IMR-90 (cell line): ENCODE results near the gene FAM241A. TPM values are rescaled to one million over a fixed set of nuclear protein-coding genes. Genes with fewer than 3 reads are reported as not detected.

Experiments used
- ATAC-seq: fragments of 200-7000 bp; cut with Tn5 transposase; 2 replicates; pipeline ENCODE4 v1.9.1; 2020; ENCODE audit warnings: low read depth, mild to moderate bottlenecking, moderate library complexity
- BruUV-seq: library from RNA; stranded (reverse); fragments of 400-500 nt; replicated peaks from 2 replicates; lab custom pipeline; 2021; lab: Mats Ljungman, UMichigan
- CTCF ChIA-PET: fragments of 300-600 bp; formaldehyde crosslinking; extraction: SDS; loops from one replicate; lab custom pipeline; 2021; ENCODE audit warnings: antibody characterized with exemption; lab: Yijun Ruan, JAX
- POLR2A ChIA-PET: fragments of 300-600 bp; sonication (Branson Sonifier 250); formaldehyde crosslinking; loops from one replicate; lab custom pipeline; 2022; ENCODE audit warnings: antibody characterized with exemption; ENCODE audit not compliant: unreplicated experiment; lab: Charles Lee
- DNase-seq: peaks from one replicate; pipeline ENCODE4 v3.0.0; 2013
- H2AFZ ChIP-seq: replicated peaks from 2 replicates; pipeline ENCODE3; 2013; ENCODE audit warnings: low read length, mild to moderate bottlenecking; ENCODE audit not compliant: poor library complexity
- H2AK5ac ChIP-seq: 2 replicates; pipeline ENCODE4 v1.6.1; 2013; ENCODE audit warnings: low read depth, low read length, inconsistent platforms
- H2AK9ac ChIP-seq: replicated peaks from 2 replicates; pipeline ENCODE3; 2013; ENCODE audit warnings: mild to moderate bottlenecking, low read depth, low read length, moderate library complexity; ENCODE audit not compliant: poor library complexity
- H2BK120ac ChIP-seq: 2 replicates; pipeline ENCODE4 v1.6.1; 2013; ENCODE audit warnings: low read depth, low read length, inconsistent platforms
- H2BK15ac ChIP-seq: 3 replicates; pipeline ENCODE4 v1.6.1; 2013; ENCODE audit warnings: low read depth, low read length, inconsistent platforms
- H2BK20ac ChIP-seq: 2 replicates; pipeline ENCODE4 v1.6.1; 2013; ENCODE audit warnings: low read depth, mild to moderate bottlenecking, inconsistent platforms, low read length, moderate library complexity
- H2BK5ac ChIP-seq: 2 replicates; pipeline ENCODE4 v1.6.1; 2013; ENCODE audit warnings: mild to moderate bottlenecking, low read depth, low read length, inconsistent platforms; ENCODE audit not compliant: poor library complexity, severe bottlenecking
- H3K14ac ChIP-seq: replicated peaks from 2 replicates; pipeline ENCODE4 v1.6.1; 2013; ENCODE audit warnings: low read depth, low read length, inconsistent platforms
- H3K18ac ChIP-seq: 2 replicates; pipeline ENCODE4 v1.6.1; 2013; ENCODE audit warnings: low read depth, low read length, control low read depth
- H3K23ac ChIP-seq: 2 replicates; pipeline ENCODE4 v1.6.1; 2013; ENCODE audit warnings: low read depth, low read length, inconsistent platforms
- H3K27ac ChIP-seq: 2 replicates; pipeline ENCODE4 v1.5.1; 2013; ENCODE audit warnings: mild to moderate bottlenecking, control low read depth, low read length; ENCODE audit not compliant: insufficient read depth
- H3K27me3 ChIP-seq: 2 replicates; pipeline ENCODE4 v1.6.1; 2013; ENCODE audit warnings: low read length; ENCODE audit not compliant: control insufficient read depth, insufficient read depth
- H3K36me3 ChIP-seq: 2 replicates; pipeline ENCODE4 v1.6.1; 2013; ENCODE audit warnings: low read length, mixed read lengths; ENCODE audit not compliant: control insufficient read depth, insufficient read depth
- H3K4ac ChIP-seq: 2 replicates; pipeline ENCODE4 v1.6.1; 2013; ENCODE audit warnings: low read depth, low read length, inconsistent platforms
- H3K4me1 ChIP-seq: 2 replicates; pipeline ENCODE4 v1.6.1; 2013; ENCODE audit warnings: low read length, mixed read lengths; ENCODE audit not compliant: control insufficient read depth, insufficient read depth
- H3K4me2 ChIP-seq: 2 replicates; pipeline ENCODE4 v1.6.1; 2013; ENCODE audit warnings: low read depth, mild to moderate bottlenecking, control low read depth, low read length, moderate library complexity
- H3K4me3 ChIP-seq: 2 replicates; pipeline ENCODE4 v1.5.1; 2013; ENCODE audit warnings: low read depth, mild to moderate bottlenecking, control low read depth, low read length, moderate library complexity; ENCODE audit not compliant: insufficient read depth
- H3K56ac ChIP-seq: 2 replicates; pipeline ENCODE4 v1.6.1; 2013; ENCODE audit warnings: low read length, inconsistent platforms; ENCODE audit not compliant: insufficient read depth; ENCODE audit errors: extremely low read depth
- H3K79me1 ChIP-seq, 2 experiments: 2 replicates each; pipeline ENCODE4 v1.6.1; 2013; ENCODE audit warnings: low read length in 2 of 2, inconsistent platforms in 1 of 2, low read depth in 1 of 2
- H3K9ac ChIP-seq: 2 replicates; pipeline ENCODE4 v1.6.1; 2013; ENCODE audit warnings: low read depth, low read length, control low read depth
- H3K9me1 ChIP-seq: 2 replicates; pipeline ENCODE4 v1.6.1; 2013; ENCODE audit warnings: low read length, inconsistent platforms; ENCODE audit not compliant: insufficient read depth
- H3K9me3 ChIP-seq: 2 replicates; pipeline ENCODE4 v1.6.1; 2013; ENCODE audit warnings: low read length; ENCODE audit not compliant: control insufficient read depth, insufficient read depth
- H4K20me1 ChIP-seq: 2 replicates; pipeline ENCODE4 v1.6.1; 2013; ENCODE audit warnings: low read length, inconsistent platforms; ENCODE audit not compliant: insufficient read depth
- H4K5ac ChIP-seq: 2 replicates; pipeline ENCODE4 v1.6.1; 2013; ENCODE audit warnings: mild to moderate bottlenecking, low read depth, low read length, control low read depth
- H4K8ac ChIP-seq, 2 experiments: 2 replicates each; pipeline ENCODE4 v1.6.1; 2013; ENCODE audit warnings: low read depth in 2 of 2, low read length in 2 of 2, control low read depth in 1 of 2, inconsistent platforms in 1 of 2
- H4K91ac ChIP-seq: 2 replicates; pipeline ENCODE4 v1.6.1; 2013; ENCODE audit warnings: low read depth, low read length, inconsistent platforms; ENCODE audit not compliant: insufficient read depth
- BHLHE40 ChIP-seq: fragments of 150-350 bp; IDR thresholded peaks from 2 replicates; pipeline ENCODE4 v1.6.1; 2016; ENCODE audit warnings: mild to moderate bottlenecking, low read depth, low read length
- CEBPB ChIP-seq: IDR thresholded peaks from 2 replicates; pipeline ENCODE4 v1.6.1; 2012; ENCODE audit warnings: low read depth, low read length, improper control_type of control experiment
- CHD1 ChIP-seq: IDR thresholded peaks from 2 replicates; pipeline ENCODE4 v1.6.1; 2012; ENCODE audit warnings: low read depth, low read length, improper control_type of control experiment
- FOS ChIP-seq: fragments of 150-350 bp; IDR thresholded peaks from 2 replicates; pipeline ENCODE4 v1.6.1; 2016; ENCODE audit warnings: low read depth, low read length
- MAZ ChIP-seq: IDR thresholded peaks from 2 replicates; pipeline ENCODE4 v1.6.1; 2012; ENCODE audit warnings: low read depth, mild to moderate bottlenecking, low read length, improper control_type of control experiment, moderate library complexity, borderline replicate concordance
- MXI1 ChIP-seq: IDR thresholded peaks from 2 replicates; pipeline ENCODE4 v1.6.1; 2012; ENCODE audit warnings: low read depth, mild to moderate bottlenecking, low read length, moderate library complexity, borderline replicate concordance
- NFE2L2 ChIP-seq: fragments of 150-350 bp; IDR thresholded peaks from 2 replicates; pipeline ENCODE4 v1.6.1; 2016; ENCODE audit warnings: low read depth, mild to moderate bottlenecking, low read length
- RAD21 ChIP-seq: IDR thresholded peaks from 2 replicates; pipeline ENCODE4 v1.6.1; 2012; ENCODE audit warnings: low read length, improper control_type of control experiment
- RCOR1 ChIP-seq: IDR thresholded peaks from 2 replicates; pipeline ENCODE4 v1.6.1; 2012; ENCODE audit warnings: mild to moderate bottlenecking, low read length, improper control_type of control experiment; ENCODE audit not compliant: insufficient replicate concordance
- RFX5 ChIP-seq: IDR thresholded peaks from 2 replicates; pipeline ENCODE4 v1.8.0; 2012; ENCODE audit warnings: low read depth, mild to moderate bottlenecking, low read length, moderate library complexity
- SMC3 ChIP-seq: fragments of 150-350 bp; IDR thresholded peaks from 2 replicates; pipeline ENCODE4 v1.6.1; 2016; ENCODE audit warnings: low read depth, mild to moderate bottlenecking, antibody characterized with exemption, low read length, moderate library complexity
- WGBS, 2 experiments: methylation state at CpG; one replicate each; pipeline versions ENCODE4 v1.1.5 to v1.1.7; 2013; ENCODE audit warnings: missing lambda C conversion rate in 2 of 2; ENCODE audit not compliant: insufficient read length in 1 of 2; ENCODE audit errors: extremely low coverage in 2 of 2; 5-methylcytosine and 5-hydroxymethylcytosine counted together
- dilution Hi-C: fragments of 300-500 bp; cut with HindIII; formaldehyde crosslinking; loops from one replicate; pipeline ENCODE4 v1.14.3; 2018; ENCODE audit warnings: low sequenced_read_pairs; ENCODE audit not compliant: unreplicated experiment
- in situ Hi-C: fragments of 300-500 bp; cut with MboI; formaldehyde crosslinking; loops from 3 replicates; pipeline ENCODE4 v1.14.3; 2019; ENCODE audit warnings: low sequenced_read_pairs, inconsistent platforms, mixed read lengths
- intact Hi-C: fragments of 100-400 bp; cut with micrococcal nuclease; formaldehyde crosslinking; loops from 2 replicates; pipeline ENCODE4 v1.10.0; 2022
- polyA plus RNA-seq, 3 experiments: library from polyadenylated mRNA; depleted of rRNA; stranded (reverse); fragments of >200 nt; gene quantifications; 2 replicates each; pipeline ENCODE4 v1.2.3, GENCODE V29; 2012; ENCODE audit warnings: low replicate concordance in 1 of 3
- total RNA-seq: library from RNA; depleted of rRNA; stranded (reverse); fragments of >200 nt; gene quantifications from 2 replicates; pipeline ENCODE4 v1.2.3, GENCODE V29; 2012
- TF ChIP-seq, protein P1 (sequence below): fragments of 150-350 bp; IDR thresholded peaks from 2 replicates; pipeline ENCODE4 v1.6.1; 2016; ENCODE audit warnings: low read depth, mild to moderate bottlenecking, low read length, moderate library complexity, borderline replicate concordance
- TF ChIP-seq, protein P2 (sequence below): fragments of 150-350 bp; IDR thresholded peaks from 2 replicates; pipeline ENCODE4 v1.6.1; 2017; ENCODE audit warnings: mild to moderate bottlenecking, antibody characterized with exemption, low read length, low read depth
- TF ChIP-seq, protein P3 (sequence below): conservative IDR thresholded peaks from 2 replicates; pipeline ENCODE4 v1.5.1; 2012; ENCODE audit warnings: mild to moderate bottlenecking, low read depth, low read length, improper control_type of control experiment

Gene FAM241A
- total and polyA plus RNA-seq, 2 of the 4 experiments (the other 2 are of a cell fraction) = under 0.01 to 0.24 TPM

DNA sequence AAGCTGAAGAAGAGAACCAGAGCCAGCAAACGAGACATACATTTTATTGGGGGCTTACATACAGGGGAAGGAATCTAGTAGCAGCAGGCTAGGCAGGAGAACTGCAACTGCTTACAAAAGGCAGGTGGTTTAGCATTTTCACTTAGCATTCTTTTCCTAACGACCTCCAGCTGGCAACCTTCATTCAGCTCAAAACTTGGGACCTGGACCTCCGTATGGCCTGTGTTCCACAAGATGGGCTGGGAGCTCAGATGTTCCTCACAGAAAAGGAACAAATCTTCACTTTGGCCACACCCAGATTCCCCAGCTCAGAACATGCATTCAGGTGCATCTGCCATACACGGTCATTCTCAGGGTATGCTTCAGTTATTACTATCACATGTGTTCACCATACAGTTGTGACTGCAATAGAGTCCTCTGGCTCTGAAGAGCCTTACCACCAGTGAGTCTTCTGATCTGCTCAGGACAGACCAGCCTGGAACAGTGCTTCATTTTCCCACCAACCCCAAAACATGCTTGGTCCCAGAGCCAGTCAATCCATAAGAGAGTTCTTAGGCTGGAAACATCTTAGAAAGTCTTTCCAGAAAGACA, 56.8 kb downstream of the FAM241A start:
- no peaks in the 10 kb centered on the region for H3K9me1 ChIP-seq
- H2AK5ac ChIP-seq = no peak overlapping the region
- no peaks in the 10 kb centered on the region for H4K20me1 ChIP-seq
- H3K14ac ChIP-seq = no peak overlapping the region
- H3K23ac ChIP-seq = no peak overlapping the region
- no peak for ATAC-seq
- no peak for DNase-seq
- H3K27me3 ChIP-seq = peaks cover 2% of the 10 kb centered on the region; the same call in 1 of the 2 replicates
- no peak overlapping the region for H2BK5ac ChIP-seq
- H2BK20ac ChIP-seq = no peak overlapping the region
- CTCF ChIA-PET = interaction anchor here (1.0 kb wide), 1 partner anchor 12 kb away, joined by 3 read pairs; no protein-coding TSS in a partner anchor
- dilution Hi-C loops = no loop called here
- H3K36me3 ChIP-seq = no peaks in the 10 kb centered on the region
- H2BK120ac ChIP-seq = no peak overlapping the region
- H3K27ac ChIP-seq = no peak overlapping the region
- no peak overlapping the region for H3K4me2 ChIP-seq
- intact Hi-C loops = no loop called here
- 56% methylated on average over 2 of the region's 4 CpGs; no CpG with 5 or more reads in 1 of the 2 experiments for WGBS, 2 experiments
- no peak overlapping the region for H2AFZ ChIP-seq
- H4K91ac ChIP-seq = no peak overlapping the region
- no peak overlapping the region for H4K8ac ChIP-seq
- H2AK9ac ChIP-seq = no peak overlapping the region
- POLR2A ChIA-PET = no interaction called here
- H3K4me3 ChIP-seq = no peak overlapping the region
- no peak overlapping the region for H3K9ac ChIP-seq
- no peak overlapping the region for H3K4ac ChIP-seq
- TF ChIP-seq RAD21 (no peak), MAZ (no peak), FOS (no peak), CHD1 (no peak), CEBPB (no peak), RCOR1 (no peak), NFE2L2 (no peak), BHLHE40 (no peak), MXI1 (no peak), RFX5 (no peak), SMC3 (no peak)
- TF ChIP-seq, protein P1, sequence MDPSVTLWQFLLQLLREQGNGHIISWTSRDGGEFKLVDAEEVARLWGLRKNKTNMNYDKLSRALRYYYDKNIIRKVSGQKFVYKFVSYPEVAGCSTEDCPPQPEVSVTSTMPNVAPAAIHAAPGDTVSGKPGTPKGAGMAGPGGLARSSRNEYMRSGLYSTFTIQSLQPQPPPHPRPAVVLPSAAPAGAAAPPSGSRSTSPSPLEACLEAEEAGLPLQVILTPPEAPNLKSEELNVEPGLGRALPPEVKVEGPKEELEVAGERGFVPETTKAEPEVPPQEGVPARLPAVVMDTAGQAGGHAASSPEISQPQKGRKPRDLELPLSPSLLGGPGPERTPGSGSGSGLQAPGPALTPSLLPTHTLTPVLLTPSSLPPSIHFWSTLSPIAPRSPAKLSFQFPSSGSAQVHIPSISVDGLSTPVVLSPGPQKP = no peak
- TF ChIP-seq, protein P2, sequence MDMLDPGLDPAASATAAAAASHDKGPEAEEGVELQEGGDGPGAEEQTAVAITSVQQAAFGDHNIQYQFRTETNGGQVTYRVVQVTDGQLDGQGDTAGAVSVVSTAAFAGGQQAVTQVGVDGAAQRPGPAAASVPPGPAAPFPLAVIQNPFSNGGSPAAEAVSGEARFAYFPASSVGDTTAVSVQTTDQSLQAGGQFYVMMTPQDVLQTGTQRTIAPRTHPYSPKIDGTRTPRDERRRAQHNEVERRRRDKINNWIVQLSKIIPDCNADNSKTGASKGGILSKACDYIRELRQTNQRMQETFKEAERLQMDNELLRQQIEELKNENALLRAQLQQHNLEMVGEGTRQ = no peak
- TF ChIP-seq, protein P3, sequence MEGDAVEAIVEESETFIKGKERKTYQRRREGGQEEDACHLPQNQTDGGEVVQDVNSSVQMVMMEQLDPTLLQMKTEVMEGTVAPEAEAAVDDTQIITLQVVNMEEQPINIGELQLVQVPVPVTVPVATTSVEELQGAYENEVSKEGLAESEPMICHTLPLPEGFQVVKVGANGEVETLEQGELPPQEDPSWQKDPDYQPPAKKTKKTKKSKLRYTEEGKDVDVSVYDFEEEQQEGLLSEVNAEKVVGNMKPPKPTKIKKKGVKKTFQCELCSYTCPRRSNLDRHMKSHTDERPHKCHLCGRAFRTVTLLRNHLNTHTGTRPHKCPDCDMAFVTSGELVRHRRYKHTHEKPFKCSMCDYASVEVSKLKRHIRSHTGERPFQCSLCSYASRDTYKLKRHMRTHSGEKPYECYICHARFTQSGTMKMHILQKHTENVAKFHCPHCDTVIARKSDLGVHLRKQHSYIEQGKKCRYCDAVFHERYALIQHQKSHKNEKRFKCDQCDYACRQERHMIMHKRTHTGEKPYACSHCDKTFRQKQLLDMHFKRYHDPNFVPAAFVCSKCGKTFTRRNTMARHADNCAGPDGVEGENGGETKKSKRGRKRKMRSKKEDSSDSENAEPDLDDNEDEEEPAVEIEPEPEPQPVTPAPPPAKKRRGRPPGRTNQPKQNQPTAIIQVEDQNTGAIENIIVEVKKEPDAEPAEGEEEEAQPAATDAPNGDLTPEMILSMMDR = no peak
- H3K79me1 ChIP-seq = no peaks in the 10 kb centered on the region
- no peak overlapping the region for H3K56ac ChIP-seq
- no TSS peak for BruUV-seq
- in situ Hi-C loops = no loop called here
- H4K5ac ChIP-seq = no peak overlapping the region
- no peak overlapping the region for H3K18ac ChIP-seq
- no peaks in the 10 kb centered on the region for H3K4me1 ChIP-seq
- H3K9me3 ChIP-seq = no peaks in the 10 kb centered on the region
- no peak overlapping the region for H2BK15ac ChIP-seq
